Prostate gland (tissue), 2 donors: Measurements from ENCODE around the gene SPTBN5. TPM values are rescaled to one million over a fixed set of nuclear protein-coding genes. Genes with fewer than 3 reads are reported as not detected.
A peak's percentile ranks its signal among the peaks of the same experiment; 100 is the strongest.

ENCODE experiments used
- DNase-seq: peaks from one replicate; pipeline ENCODE4 v3.0.0-alpha.2; 2019; ENCODE audit warnings: low spot score
- H3K27ac ChIP-seq, 2 donors: fragments of 200-600 bp; sonication (generic); 2 replicates each; pipeline ENCODE4 v1.5.1; 2017 to 2019
- H3K27me3 ChIP-seq: fragments of 200-600 bp; sonication (generic); replicated peaks from 2 replicates; pipeline ENCODE4 v1.5.1; 2019; ENCODE audit not compliant: insufficient read depth
- H3K36me3 ChIP-seq, 2 donors: fragments of 200-600 bp; sonication (generic); 1 replicate in 1 of 2; 2 replicates in 1 of 2; pipeline versions ENCODE4 v1.5.1 to v1.8.1; 2017 to 2019
- H3K4me1 ChIP-seq: fragments of 200-600 bp; sonication (generic); replicated peaks from 2 replicates; pipeline ENCODE4 v1.5.1; 2019
- H3K4me3 ChIP-seq, 2 donors: fragments of 200-600 bp; sonication (generic); 2 replicates each; pipeline ENCODE4 v1.5.1; 2017 to 2019
- H3K9me3 ChIP-seq: fragments of 200-600 bp; sonication (generic); 2 replicates; pipeline ENCODE4 v1.5.1; 2017
- POLR2A ChIP-seq: fragments of 450-650 bp; IDR thresholded peaks from one replicate; pipeline ENCODE4 v1.6.1; 2016; ENCODE audit warnings: antibody characterized with exemption, mild to moderate bottlenecking
- POLR2AphosphoS5 ChIP-seq: sonication (generic); formaldehyde crosslinking; IDR thresholded peaks from one replicate; pipeline ENCODE4 v1.6.1; 2017; ENCODE audit warnings: antibody characterized with exemption
- WGBS: methylation state at CpG from one replicate; pipeline ENCODE4 v1.1.5; 2018; 5-methylcytosine and 5-hydroxymethylcytosine counted together
- intact Hi-C: fragments of 100-400 bp; cut with DNase I; formaldehyde crosslinking; loops from one replicate; pipeline ENCODE4 v1.14.2; 2022
- total RNA-seq, 2 donors: library from RNA; depleted of rRNA; stranded (reverse); fragments of >200 nt; gene quantifications; one replicate each; pipeline ENCODE4 v1.1.0, GENCODE V29; 2016
- TF ChIP-seq, protein P1 (sequence below), 4 experiments: fragments of 200-600 bp in 2 of 4; fragments of 450-650 bp in 2 of 4; sonication (generic) in 2 of 4; IDR thresholded peaks; 1 replicate in 3 of 4; 2 replicates in 1 of 4; pipeline ENCODE4 v1.5.1; 2016 to 2019; ENCODE audit warnings: antibody characterized with exemption in 4 of 4, mild to moderate bottlenecking in 2 of 4, moderate library complexity in 2 of 4

Gene SPTBN5
- total RNA-seq, 2 donors from 2014 or later: 1.2 to 2.2 TPM

DNA sequence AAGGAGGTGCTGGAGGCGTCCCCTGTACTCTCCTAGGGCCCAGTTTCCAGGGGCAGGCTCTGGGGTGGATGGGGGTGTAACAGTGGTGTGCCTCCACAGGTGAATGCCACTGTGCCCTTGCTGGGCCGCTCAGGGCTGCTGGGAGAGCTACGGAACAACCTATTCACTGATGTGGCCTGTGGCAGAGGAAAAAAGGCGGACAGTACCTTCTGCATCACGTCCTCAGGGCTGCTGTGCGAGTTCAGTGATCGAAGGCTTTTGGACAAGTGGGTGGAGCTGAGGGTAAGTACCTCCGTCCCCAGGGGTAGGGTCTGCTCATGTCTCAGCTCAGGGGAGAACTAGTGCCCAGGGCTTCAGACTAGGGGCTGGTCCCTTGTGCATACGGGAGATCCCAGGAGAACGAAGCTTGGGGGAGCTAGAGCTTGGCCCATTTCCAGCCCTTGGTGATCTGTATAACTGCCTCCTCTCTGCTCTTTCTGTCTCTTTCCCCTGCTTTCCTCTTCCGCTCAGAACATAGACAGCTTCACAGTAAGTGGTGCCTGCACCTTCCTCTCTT is 81.0 kb downstream of the SPTBN5 start:
- no peak overlapping the region for H3K27ac ChIP-seq
- TF ChIP-seq, protein P1, sequence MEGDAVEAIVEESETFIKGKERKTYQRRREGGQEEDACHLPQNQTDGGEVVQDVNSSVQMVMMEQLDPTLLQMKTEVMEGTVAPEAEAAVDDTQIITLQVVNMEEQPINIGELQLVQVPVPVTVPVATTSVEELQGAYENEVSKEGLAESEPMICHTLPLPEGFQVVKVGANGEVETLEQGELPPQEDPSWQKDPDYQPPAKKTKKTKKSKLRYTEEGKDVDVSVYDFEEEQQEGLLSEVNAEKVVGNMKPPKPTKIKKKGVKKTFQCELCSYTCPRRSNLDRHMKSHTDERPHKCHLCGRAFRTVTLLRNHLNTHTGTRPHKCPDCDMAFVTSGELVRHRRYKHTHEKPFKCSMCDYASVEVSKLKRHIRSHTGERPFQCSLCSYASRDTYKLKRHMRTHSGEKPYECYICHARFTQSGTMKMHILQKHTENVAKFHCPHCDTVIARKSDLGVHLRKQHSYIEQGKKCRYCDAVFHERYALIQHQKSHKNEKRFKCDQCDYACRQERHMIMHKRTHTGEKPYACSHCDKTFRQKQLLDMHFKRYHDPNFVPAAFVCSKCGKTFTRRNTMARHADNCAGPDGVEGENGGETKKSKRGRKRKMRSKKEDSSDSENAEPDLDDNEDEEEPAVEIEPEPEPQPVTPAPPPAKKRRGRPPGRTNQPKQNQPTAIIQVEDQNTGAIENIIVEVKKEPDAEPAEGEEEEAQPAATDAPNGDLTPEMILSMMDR (IDR thresholded peaks at IDR 0.05): no peak
- no peak for TF ChIP-seq POLR2AphosphoS5
- no peak for TF ChIP-seq POLR2A
- 88% methylated on average over 11 of the region's 11 CpGs for WGBS
- no peaks in the 10 kb centered on the region for H3K27me3 ChIP-seq
- H3K4me3 ChIP-seq: no peak overlapping the region
- no peak for DNase-seq
- peaks cover 0 to 22% of the 10 kb centered on the region in 2 donors for H3K36me3 ChIP-seq
- H3K9me3 ChIP-seq: no peaks in the 10 kb centered on the region
- intact Hi-C loops: loop anchor here (5.0 kb wide), 1 partner anchor 211 kb away; no protein-coding TSS in a partner anchor
- no peaks in the 10 kb centered on the region for H3K4me1 ChIP-seq

DNA sequence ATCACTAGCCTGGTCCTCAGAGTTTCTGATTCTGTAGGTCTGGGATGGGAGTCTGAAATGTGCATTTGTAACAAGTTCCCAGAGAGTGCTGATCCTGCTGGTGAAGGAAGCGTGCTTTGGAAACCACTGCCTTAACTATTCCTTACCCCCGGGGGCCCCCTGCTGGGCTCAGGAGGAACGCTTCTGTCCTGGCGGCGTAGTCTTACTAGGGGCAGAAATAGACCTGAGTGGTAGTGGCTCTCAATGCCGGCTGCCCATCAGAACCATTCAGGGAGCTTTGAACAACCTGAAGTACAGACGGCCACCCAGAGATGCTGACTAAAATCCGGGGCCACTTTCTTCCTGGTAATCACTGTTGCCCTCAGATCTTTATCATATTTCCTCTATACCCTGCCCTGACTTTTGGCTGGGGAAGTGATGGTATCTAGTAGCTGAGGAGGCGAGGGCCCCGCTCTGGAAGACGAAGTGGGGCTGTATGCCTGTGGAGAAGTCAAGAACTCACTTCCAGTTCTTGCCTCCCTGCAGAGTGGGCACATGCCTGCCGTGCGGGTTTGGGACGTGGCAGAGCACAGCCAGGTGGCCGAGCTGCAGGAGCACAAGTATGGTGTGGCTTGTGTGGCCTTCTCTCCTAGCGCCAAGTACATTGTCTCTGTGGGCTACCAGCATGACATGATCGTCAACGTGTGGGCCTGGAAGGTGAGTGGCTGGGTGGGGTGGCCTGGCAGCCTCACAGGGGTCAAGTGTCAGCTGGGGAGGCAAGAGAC is 82.2 kb downstream of the SPTBN5 start:
- Histone ChIP-seq H3K4me1 (no peaks in the 10 kb centered on the region), H3K27me3 (no peaks in the 10 kb centered on the region), H3K4me3 (no peak overlapping the region), H3K9me3 (no peaks in the 10 kb centered on the region), H3K27ac (no peak overlapping the region), H3K36me3 (peaks cover 0 to 11% of the 10 kb centered on the region in 2 donors)
- DNase-seq: peak; percentile 80
- 49% methylated on average over 18 of the region's 18 CpGs for WGBS
- TF ChIP-seq POLR2A (no peak), POLR2AphosphoS5 (peak; percentile 58)
- TF ChIP-seq, protein P1 (IDR thresholded peaks at IDR 0.05): peak; percentile 70 to 93 (median 88)
- intact Hi-C loops: loop anchor here (1.0 to 5.0 kb wide), 2 partner anchors 37 to 209 kb away; partner anchors contain the start of gene MAPKBP1

DNA sequence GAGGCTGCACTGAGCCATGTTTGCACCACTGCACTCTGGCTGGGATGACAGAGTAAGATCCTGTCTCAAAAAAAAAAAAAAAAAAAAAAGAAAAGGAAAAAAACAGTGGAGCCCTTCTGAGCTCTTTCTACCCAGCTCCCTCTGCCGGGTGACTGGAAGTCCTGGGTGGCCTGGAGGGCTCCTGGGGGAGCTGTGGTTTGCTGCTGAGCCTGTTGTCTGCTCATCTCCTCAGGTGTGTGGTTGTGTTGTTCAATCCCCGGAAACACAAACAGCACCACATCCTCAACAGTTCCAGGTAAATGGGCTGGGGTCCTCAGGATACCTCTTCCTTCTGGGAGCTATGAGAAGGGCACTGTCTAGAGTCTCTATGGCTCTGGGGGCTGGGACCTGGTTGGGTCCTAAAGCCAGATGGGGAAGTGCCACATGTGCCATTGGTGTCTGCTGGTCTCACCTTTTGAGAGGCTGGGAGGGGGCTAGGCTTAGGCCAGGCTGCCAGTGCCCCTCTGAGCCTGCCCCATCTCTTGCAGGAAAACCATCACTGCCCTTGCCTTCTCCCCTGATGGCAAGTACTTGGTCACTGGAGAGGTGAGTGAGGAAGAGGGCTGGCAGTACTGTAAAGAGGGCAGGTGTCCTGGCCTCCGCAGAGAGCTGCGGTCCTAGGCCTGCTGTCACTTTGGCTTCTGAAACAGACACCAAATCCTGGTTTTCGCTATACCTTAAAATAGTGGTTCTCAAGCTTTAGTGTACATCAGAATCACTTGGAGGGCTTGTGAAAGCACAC is 83.0 kb downstream of the SPTBN5 start:
- Histone ChIP-seq H3K9me3 (no peaks in the 10 kb centered on the region), H3K27me3 (no peaks in the 10 kb centered on the region), H3K36me3 (peaks cover 0 to 11% of the 10 kb centered on the region in 2 donors), H3K4me1 (no peaks in the 10 kb centered on the region), H3K27ac (no peak overlapping the region), H3K4me3 (no peak overlapping the region)
- WGBS: 94% methylated on average over 5 of the region's 5 CpGs
- no peak for TF ChIP-seq POLR2A
- TF ChIP-seq, protein P1 (IDR thresholded peaks at IDR 0.05): no peak
- TF ChIP-seq POLR2AphosphoS5: no peak
- intact Hi-C loops: loop anchor here (1.0 to 5.0 kb wide), 2 partner anchors 37 to 209 kb away; partner anchors contain the start of gene MAPKBP1
- no peak for DNase-seq

DNA sequence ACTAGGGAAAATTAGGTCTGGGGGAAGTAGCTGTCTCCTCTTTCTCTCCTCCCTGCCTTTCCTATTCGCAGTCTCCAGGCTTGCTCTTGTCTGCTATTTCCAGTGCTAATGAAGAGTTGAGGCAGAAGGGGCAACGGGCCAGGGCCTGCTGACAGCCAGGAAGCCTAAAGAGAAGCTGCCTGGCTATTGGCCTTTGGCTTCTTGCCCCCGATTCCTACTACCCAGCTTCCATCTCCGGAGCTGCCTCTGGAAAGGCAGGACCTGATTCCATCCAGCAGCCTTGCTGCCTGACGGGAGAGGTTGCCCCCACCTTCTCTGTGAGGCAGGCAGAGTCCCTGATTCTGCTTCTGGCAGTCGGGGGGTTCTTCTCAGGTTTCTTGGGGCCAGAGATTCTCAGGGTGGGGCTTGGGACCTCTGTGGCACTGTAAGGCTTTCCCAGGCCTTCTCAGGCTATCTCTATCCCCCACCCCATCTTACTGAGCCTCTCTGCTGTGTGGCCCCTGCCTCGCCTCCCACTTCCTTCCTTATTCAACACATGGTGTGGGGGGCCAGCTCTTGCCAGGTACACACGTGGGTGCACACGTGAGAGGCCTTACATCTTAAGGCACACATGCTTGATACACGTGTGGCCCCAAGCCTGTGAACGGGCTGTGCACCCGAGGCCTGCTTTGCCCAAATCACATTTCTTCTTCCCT is 84.2 kb downstream of the SPTBN5 start:
- no peak for DNase-seq
- Histone ChIP-seq H3K4me3 (no peak overlapping the region), H3K36me3 (peaks cover 0 to 11% of the 10 kb centered on the region in 2 donors), H3K4me1 (no peaks in the 10 kb centered on the region), H3K27ac (no peak overlapping the region), H3K9me3 (no peaks in the 10 kb centered on the region), H3K27me3 (no peaks in the 10 kb centered on the region)
- intact Hi-C loops: loop anchor here (5.0 kb wide), 1 partner anchor 207 kb away; no protein-coding TSS in a partner anchor
- TF ChIP-seq POLR2A (no peak), POLR2AphosphoS5 (no peak)
- TF ChIP-seq, protein P1 (IDR thresholded peaks at IDR 0.05): no peak
- 78% methylated on average over 12 of the region's 12 CpGs for WGBS
